ENCODE data around the gene OR2S2.

- TF ChIP-seq CTCF (IDR thresholded peaks at IDR 0.05 in 4 of 5, conservative IDR thresholded peaks at IDR 0.05 in 1 of 5) (no peak), POLR2A (IDR thresholded peaks at IDR 0.05) (no peak)
These were observed 19.2 kb downstream of the OR2S2 start for GRCh38 chr9:35938474-35939356.

All from gastrocnemius medialis (tissue), 4 donors.